Panc1 (cell line): Measurements from ENCODE around the gene TRANK1. TPM values are rescaled to one million over a fixed set of nuclear protein-coding genes. Genes with fewer than 3 reads are reported as not detected.

Source experiments
- ATAC-seq: fragments of 200-7000 bp; cut with Tn5 transposase; 2 replicates; pipeline ENCODE4 v1.9.1; 2020; ENCODE audit warnings: mild to moderate bottlenecking, moderate library complexity
- BruUV-seq: library from RNA; stranded (reverse); fragments of 400-500 nt; replicated peaks from 2 replicates; lab custom pipeline; 2021; lab: Mats Ljungman, UMichigan
- CTCF ChIA-PET: fragments of 300-600 bp; sonication (Branson Sonifier 250); formaldehyde crosslinking; loops from one replicate; lab custom pipeline; 2022; ENCODE audit warnings: antibody characterized with exemption; lab: Charles Lee
- POLR2A ChIA-PET: fragments of 300-600 bp; sonication (Branson Sonifier 250); formaldehyde crosslinking; loops from one replicate; lab custom pipeline; 2022; ENCODE audit warnings: antibody characterized with exemption; lab: Charles Lee
- DNase-seq: peaks from one replicate; pipeline ENCODE4 v3.0.0-alpha.2; 2010; ENCODE audit warnings: low read depth, low spot score
- H3K27ac ChIP-seq: 2 replicates; pipeline ENCODE4 v1.5.1; 2011; ENCODE audit warnings: mild to moderate bottlenecking, low read length, inconsistent platforms
- H3K27me3 ChIP-seq: fragments of 200-500 bp; sonication (Bioruptor generic); 2 replicates; pipeline ENCODE4 v1.6.0; 2014; ENCODE audit warnings: low read length, inconsistent platforms; ENCODE audit not compliant: control insufficient read depth, insufficient read depth
- H3K36me3 ChIP-seq: fragments of 200-500 bp; sonication (Bioruptor generic); 2 replicates; pipeline ENCODE4 v1.5.1; 2014; ENCODE audit warnings: inconsistent platforms, mild to moderate bottlenecking, low read length, moderate library complexity; ENCODE audit not compliant: control insufficient read depth, insufficient read depth
- H3K4me1 ChIP-seq: 2 replicates; pipeline ENCODE4 v1.5.1; 2011; ENCODE audit warnings: inconsistent platforms, mild to moderate bottlenecking, low read length, moderate library complexity; ENCODE audit not compliant: control insufficient read depth, insufficient read depth
- H3K4me3 ChIP-seq, 2 experiments: 2 replicates each; pipeline ENCODE4 v1.5.1; 2011 to 2012; ENCODE audit warnings: low read depth in 2 of 2, low read length in 2 of 2, mild to moderate bottlenecking in 2 of 2, inconsistent platforms in 1 of 2, moderate library complexity in 1 of 2
- H3K9me3 ChIP-seq: fragments of 200-500 bp; sonication (Bioruptor generic); 2 replicates; pipeline ENCODE4 v1.5.1; 2014; ENCODE audit warnings: low read depth, mild to moderate bottlenecking, inconsistent platforms, low read length, moderate library complexity; ENCODE audit not compliant: control insufficient read depth, insufficient read depth
- POLR2AphosphoS5 ChIP-seq: IDR thresholded peaks from 2 replicates; pipeline ENCODE4 v1.6.1; 2012; ENCODE audit warnings: mild to moderate bottlenecking, low read depth, low read length, moderate library complexity
- SIN3A ChIP-seq: IDR thresholded peaks from 2 replicates; pipeline ENCODE4 v1.6.1; 2012; ENCODE audit warnings: low read depth, mild to moderate bottlenecking, low read length, moderate library complexity, borderline replicate concordance; ENCODE audit not compliant: insufficient read depth
- TCF7L2 ChIP-seq: IDR thresholded peaks from 2 replicates; pipeline ENCODE4 v1.6.1; 2011; ENCODE audit warnings: mild to moderate bottlenecking, low read depth, low read length, inconsistent platforms
- in situ Hi-C: cut with HindIII; loops from 2 replicates; pipeline ENCODE4 v1.10.0; 2016; ENCODE audit warnings: low sequenced_read_pairs, low pct_unique_long_range_greater_than_20kb
- intact Hi-C: fragments of 100-400 bp; cut with micrococcal nuclease; formaldehyde crosslinking; loops from one replicate; pipeline ENCODE4 v1.10.0; 2022; ENCODE audit not compliant: unreplicated experiment
- total RNA-seq: library from RNA; stranded (reverse); gene quantifications from one replicate; pipeline ENCODE4 v1.2.1, GENCODE V29; 2021; ENCODE audit not compliant: unreplicated experiment
- TF ChIP-seq, protein P1 (sequence below), 2 experiments: IDR thresholded peaks; 2 replicates each; pipeline ENCODE4 v1.6.1; 2011 to 2012; ENCODE audit warnings: low read depth in 2 of 2, control low read depth in 1 of 2, low read length in 1 of 2, mild to moderate bottlenecking in 1 of 2, moderate library complexity in 1 of 2; ENCODE audit not compliant: insufficient read depth in 1 of 2
- TF ChIP-seq, protein P2 (sequence below): fragments of 450-650 bp; IDR thresholded peaks from 2 replicates; pipeline ENCODE4 v1.5.1; 2017; ENCODE audit warnings: mild to moderate bottlenecking

TRANK1 gene
- total RNA-seq, 1 experiment from 2014 or later, result 3.2 TPM

GRCh38 chr3:36989568-36989967 is 44.7 kb upstream of the TRANK1 start:
- Histone ChIP-seq H3K4me3 (no peak overlapping the region), H3K27me3 (no peaks in the 10 kb centered on the region), H3K4me1 (peaks cover 21% of the 10 kb centered on the region), H3K36me3 (peaks cover 29% of the 10 kb centered on the region), H3K27ac (no peak overlapping the region), H3K9me3 (no peaks in the 10 kb centered on the region)
- ATAC-seq, result no peak
- BruUV-seq, result no TSS peak
- DNase-seq, result no peak
- POLR2A ChIA-PET, result interaction anchor here (0.6 kb wide), 1 partner anchor 9 kb away, joined by 6 read pairs; no protein-coding TSS in a partner anchor
- in situ Hi-C loops, result no loop called here
- TF ChIP-seq SIN3A, result no peak
- TF ChIP-seq, protein P1, sequence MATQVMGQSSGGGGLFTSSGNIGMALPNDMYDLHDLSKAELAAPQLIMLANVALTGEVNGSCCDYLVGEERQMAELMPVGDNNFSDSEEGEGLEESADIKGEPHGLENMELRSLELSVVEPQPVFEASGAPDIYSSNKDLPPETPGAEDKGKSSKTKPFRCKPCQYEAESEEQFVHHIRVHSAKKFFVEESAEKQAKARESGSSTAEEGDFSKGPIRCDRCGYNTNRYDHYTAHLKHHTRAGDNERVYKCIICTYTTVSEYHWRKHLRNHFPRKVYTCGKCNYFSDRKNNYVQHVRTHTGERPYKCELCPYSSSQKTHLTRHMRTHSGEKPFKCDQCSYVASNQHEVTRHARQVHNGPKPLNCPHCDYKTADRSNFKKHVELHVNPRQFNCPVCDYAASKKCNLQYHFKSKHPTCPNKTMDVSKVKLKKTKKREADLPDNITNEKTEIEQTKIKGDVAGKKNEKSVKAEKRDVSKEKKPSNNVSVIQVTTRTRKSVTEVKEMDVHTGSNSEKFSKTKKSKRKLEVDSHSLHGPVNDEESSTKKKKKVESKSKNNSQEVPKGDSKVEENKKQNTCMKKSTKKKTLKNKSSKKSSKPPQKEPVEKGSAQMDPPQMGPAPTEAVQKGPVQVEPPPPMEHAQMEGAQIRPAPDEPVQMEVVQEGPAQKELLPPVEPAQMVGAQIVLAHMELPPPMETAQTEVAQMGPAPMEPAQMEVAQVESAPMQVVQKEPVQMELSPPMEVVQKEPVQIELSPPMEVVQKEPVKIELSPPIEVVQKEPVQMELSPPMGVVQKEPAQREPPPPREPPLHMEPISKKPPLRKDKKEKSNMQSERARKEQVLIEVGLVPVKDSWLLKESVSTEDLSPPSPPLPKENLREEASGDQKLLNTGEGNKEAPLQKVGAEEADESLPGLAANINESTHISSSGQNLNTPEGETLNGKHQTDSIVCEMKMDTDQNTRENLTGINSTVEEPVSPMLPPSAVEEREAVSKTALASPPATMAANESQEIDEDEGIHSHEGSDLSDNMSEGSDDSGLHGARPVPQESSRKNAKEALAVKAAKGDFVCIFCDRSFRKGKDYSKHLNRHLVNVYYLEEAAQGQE (IDR thresholded peaks at IDR 0.05; ENCODE audit: insufficient read depth in 1 of 2, low read depth in 2 of 2, low read length in 1 of 2), result no peak
- no peak for TF ChIP-seq TCF7L2
- no peak for TF ChIP-seq POLR2AphosphoS5
- intact Hi-C loops, result no loop called here
- CTCF ChIA-PET, result no interaction called here

- Histone ChIP-seq H3K4me3 (no peak overlapping the region), H3K4me1 (peaks cover 21% of the 10 kb centered on the region), H3K27me3 (no peaks in the 10 kb centered on the region), H3K9me3 (no peaks in the 10 kb centered on the region), H3K36me3 (peaks cover 24% of the 10 kb centered on the region), H3K27ac (no peak overlapping the region)
- no peak for DNase-seq
- BruUV-seq, result no TSS peak
- in situ Hi-C loops, result no loop called here
- intact Hi-C loops, result no loop called here
- TF ChIP-seq, protein P1 (IDR thresholded peaks at IDR 0.05; ENCODE audit: insufficient read depth in 1 of 2, low read depth in 2 of 2, low read length in 1 of 2), result no peak
- TF ChIP-seq POLR2AphosphoS5, result no peak
- no peak for TF ChIP-seq SIN3A
- TF ChIP-seq TCF7L2, result no peak
- TF ChIP-seq, protein P2, sequence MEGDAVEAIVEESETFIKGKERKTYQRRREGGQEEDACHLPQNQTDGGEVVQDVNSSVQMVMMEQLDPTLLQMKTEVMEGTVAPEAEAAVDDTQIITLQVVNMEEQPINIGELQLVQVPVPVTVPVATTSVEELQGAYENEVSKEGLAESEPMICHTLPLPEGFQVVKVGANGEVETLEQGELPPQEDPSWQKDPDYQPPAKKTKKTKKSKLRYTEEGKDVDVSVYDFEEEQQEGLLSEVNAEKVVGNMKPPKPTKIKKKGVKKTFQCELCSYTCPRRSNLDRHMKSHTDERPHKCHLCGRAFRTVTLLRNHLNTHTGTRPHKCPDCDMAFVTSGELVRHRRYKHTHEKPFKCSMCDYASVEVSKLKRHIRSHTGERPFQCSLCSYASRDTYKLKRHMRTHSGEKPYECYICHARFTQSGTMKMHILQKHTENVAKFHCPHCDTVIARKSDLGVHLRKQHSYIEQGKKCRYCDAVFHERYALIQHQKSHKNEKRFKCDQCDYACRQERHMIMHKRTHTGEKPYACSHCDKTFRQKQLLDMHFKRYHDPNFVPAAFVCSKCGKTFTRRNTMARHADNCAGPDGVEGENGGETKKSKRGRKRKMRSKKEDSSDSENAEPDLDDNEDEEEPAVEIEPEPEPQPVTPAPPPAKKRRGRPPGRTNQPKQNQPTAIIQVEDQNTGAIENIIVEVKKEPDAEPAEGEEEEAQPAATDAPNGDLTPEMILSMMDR, result no peak
- POLR2A ChIA-PET, result interaction anchor here (0.6 kb wide), 3 partner anchors 105 to 881 kb away, joined by 8 to 14 read pairs (median 8); no protein-coding TSS in a partner anchor
- no peak for ATAC-seq
- CTCF ChIA-PET, result interaction anchor here (0.6 to 0.7 kb wide), 2 partner anchors 15 to 30 kb away, joined by 4 to 8 read pairs; no protein-coding TSS in a partner anchor
Measured at GRCh38 chr3:36989005-36989404, 44.2 kb upstream of the TRANK1 start.
